Activated T-cell treated with anti-CD3 and anti-CD28 coated beads, Interleukin-2, amount 50 U/mL, for 1 hour (primary cell): ENCODE results near the gene GAL3ST2.
"Not testable (repeated sequence)": the region's sequence is repeated elsewhere in the genome, so short reads cannot be mapped to it uniquely, and the experiment has no call there.

Experiments used
- DNase-seq: peaks from one replicate; pipeline ENCODE4 v3.0.0-alpha.2; 2020

GAL3ST2 gene

GRCh38 chr2:241810307-241811200, 33.9 kb downstream of the GAL3ST2 start:
- DNase-seq = no peak

GRCh38 chr2:241811201-241811951, 34.8 kb downstream of the GAL3ST2 start:
- no peak for DNase-seq

GRCh38 chr2:241811952-241812729, 35.5 kb downstream of the GAL3ST2 start:
- DNase-seq = no peak

DNA sequence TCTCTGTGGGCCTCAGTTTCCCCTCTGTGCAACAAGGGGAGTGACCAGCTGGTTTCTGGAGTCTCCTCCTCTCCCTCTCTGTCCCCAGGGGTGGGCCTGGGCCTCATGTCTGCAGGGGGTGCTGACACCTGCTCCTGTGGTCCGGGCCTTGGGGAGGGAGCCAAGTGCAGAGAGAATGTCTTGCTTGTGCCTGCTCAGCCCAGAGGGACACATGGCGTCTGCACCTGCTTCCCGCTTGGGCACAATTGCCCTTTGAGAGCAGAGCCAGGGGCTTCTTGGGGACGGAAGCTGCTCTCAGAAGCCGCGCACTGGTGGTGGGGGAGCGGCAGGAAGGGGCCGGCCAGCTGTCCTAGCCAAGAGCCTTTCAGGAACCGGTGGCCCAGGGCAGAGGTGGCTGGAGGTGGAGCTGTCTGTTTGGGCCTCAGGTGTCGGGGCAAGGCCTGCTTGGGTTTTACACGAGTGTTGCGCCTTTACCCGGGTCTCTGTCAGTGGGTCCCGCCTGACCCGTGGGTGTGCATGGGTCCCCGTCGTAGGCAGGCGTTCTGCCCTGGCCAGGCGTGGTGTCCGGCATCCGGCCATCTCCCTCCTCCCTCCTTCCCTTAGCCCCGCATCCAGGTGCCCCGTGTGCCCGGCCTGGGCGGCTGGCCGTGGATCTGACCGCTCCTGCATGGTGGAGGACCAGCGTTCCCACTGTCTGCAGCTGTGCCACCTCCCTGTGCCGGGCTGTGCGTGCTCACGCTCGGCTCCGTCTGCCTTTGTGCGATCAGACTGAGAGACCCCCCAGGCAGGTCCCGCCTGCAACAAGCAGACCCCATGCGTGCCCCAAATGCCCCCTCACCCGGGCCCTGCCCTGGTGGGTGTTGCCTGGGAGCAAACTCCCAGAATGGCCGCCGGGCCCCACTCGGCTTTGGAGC, 36.4 kb downstream of the GAL3ST2 start:
- DNase-seq = no peak

DNA sequence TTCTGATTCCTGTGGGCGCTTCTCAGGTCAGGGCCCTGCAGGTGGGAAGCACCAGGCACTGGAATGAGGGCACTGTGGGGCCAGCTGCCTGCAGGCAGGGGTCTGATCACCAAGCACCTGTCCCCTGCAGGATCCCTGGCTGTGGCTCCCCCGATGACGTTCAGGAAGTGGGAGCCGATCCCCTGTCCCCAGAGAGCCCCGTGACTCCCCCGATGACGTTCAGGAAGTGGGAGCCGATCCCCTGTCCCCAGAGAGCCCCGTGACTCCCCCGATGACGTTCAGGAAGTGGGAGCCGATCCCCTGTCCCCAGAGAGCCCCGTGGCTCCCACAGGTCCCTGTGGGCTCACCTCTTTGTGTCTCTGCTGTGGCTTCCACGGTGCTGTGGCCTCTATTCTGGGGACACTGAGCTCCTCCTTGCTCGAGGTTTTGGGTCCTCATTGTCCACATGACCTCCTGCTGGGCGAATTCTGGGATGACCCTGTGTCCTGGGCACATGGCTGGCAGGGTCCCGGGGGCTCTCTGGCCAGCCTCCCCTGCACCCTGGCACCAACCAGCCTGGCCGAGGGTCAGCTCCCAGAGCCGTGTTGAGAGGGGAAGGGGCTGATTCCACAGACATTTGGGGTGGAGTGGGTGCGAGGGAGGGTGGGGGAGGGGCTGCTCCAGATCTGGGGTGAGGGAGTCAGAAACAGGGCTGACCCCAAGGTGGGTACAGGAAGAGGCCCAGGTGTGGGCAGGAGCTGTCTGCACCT, 37.2 kb downstream of the GAL3ST2 start:
- peak; percentile 45 for DNase-seq

DNA sequence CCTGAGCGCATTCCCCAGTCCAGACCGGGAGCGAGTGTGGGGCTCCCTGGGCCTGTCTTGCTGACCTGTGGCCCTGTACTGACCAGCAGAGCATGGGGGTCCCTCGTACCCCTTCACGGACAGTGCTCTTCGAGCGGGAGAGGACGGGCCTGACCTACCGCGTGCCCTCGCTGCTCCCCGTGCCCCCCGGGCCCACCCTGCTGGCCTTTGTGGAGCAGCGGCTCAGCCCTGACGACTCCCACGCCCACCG, 37.7 kb downstream of the GAL3ST2 start:
- DNase-seq = no peak

GRCh38 chr2:241814643-241815476, 38.2 kb downstream of the GAL3ST2 start:
- no peak for DNase-seq

GRCh38 chr2:241815477-241816430, 39.1 kb downstream of the GAL3ST2 start:
- no peak for DNase-seq

- DNase-seq = no peak
These were observed 40.0 kb downstream of the GAL3ST2 start for GRCh38 chr2:241816431-241817121.

GRCh38 chr2:241817126-241817820, 40.7 kb downstream of the GAL3ST2 start:
- no peak for DNase-seq

GRCh38 chr2:241817821-241818215, 41.2 kb downstream of the GAL3ST2 start:
- DNase-seq = not testable (repeated sequence)

DNA sequence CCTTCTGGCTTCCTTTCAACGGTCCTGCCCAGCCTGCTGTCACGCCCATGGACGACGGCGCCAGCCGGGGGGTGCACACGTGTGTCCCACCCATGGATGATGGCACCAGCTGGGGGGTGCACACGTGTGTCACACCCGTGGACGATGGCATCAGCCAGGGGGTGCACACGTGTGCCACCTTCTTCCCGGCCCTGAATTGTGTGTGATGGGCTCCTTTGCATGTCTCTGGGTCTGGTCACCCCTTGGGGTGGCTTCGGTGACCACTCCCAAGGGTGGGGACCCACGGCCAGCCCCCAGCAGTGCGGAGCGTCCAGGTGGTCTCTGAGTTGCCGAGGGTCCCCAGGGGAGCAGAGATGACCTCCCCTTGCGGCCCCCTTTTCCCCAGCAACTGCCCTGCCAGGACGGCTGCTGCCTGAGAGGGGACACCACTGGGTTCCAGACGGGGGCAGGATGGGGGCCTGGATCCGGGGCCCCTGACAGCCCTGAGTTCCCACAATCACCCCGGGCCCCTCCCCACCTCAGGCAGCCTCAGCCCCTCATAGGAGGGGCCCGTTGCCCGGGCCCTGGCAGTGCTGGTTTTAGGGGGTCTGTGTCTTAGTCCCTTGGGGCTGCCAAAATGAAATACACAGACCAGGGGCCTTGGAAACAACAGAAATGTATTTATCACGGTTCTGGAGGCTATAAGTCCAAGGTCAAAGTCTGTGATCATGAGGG, 41.8 kb downstream of the GAL3ST2 start:
- no peak for DNase-seq

- no peak for DNase-seq
These were observed 42.3 kb downstream of the GAL3ST2 start for GRCh38 chr2:241818943-241819270.

DNA sequence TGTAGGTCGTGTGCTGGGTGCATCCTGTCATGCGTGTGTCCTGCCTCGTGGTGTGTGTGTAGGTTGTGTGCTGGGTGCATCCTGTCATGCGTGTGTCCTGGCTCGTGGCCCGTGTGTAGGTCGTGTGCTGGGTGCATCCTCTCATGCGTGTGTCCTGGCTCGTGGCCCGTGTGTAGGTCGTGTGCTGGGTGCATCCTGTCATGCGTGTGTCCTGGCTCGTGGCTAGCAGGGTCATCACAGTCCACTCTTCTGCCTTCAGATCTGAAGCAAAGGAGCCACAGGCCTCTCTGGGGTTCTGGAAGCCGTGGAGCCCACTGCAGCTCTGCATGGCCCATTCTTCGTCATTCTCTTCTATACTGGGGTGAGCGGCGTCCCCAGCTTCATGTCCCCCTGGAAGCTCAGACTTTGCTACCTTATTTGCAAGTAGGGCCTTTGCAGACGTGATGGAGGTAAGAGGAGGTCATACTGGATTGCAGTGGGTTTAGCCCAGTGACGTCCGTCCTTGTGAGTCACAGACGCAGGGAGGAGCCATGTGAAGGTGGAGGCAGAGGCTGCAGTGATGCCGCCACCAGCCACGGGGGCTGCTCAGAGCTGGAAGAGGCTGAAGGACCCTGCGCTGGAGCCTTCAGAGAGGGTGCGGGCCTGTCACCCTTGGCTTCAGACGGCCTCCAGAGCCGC, 43.5 kb downstream of the GAL3ST2 start:
- DNase-seq = not testable (repeated sequence)

GRCh38 chr2:241820625-241821384, 44.2 kb downstream of the GAL3ST2 start:
- no peak for DNase-seq
